HL-60 (cell line): ENCODE results near the gene PRDM12.

Source experiments
- TF ChIP-seq, protein P1 (sequence below): IDR thresholded peaks from 2 replicates; pipeline ENCODE4 v1.6.1; 2012; ENCODE audit warnings: low read depth; ENCODE audit not compliant: insufficient replicate concordance
- TF ChIP-seq, protein P2 (sequence below): IDR thresholded peaks from one replicate; pipeline ENCODE4 v1.5.1; 2011; ENCODE audit warnings: low read length, control low read depth, inconsistent platforms; ENCODE audit not compliant: insufficient read depth

DNA sequence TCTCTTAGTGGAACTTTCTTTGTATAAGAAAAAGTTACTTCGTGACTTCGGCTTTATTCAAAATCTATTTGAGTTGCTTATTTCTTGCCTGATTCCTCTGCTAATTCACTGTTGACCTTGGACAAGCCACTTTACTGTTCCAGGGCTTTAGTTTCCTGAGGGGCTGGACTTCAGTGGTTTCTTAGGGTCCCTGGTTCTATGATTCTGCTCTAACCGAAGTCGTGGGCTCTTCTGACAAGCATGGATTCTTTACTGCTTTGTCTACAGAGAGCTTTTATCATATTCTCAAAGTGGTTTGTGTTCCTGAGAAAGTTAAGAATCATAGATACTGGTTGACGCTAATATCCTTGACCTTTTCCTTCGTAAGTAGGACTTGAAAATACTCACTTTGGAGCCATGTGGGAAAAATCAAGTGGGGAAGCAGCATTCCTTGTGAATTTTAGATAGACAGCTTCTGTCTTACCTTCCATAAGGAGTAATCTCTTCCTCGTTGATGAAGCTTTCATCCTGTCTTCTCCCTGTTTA is 50.3 kb downstream of the PRDM12 start:
- TF ChIP-seq, protein P1, sequence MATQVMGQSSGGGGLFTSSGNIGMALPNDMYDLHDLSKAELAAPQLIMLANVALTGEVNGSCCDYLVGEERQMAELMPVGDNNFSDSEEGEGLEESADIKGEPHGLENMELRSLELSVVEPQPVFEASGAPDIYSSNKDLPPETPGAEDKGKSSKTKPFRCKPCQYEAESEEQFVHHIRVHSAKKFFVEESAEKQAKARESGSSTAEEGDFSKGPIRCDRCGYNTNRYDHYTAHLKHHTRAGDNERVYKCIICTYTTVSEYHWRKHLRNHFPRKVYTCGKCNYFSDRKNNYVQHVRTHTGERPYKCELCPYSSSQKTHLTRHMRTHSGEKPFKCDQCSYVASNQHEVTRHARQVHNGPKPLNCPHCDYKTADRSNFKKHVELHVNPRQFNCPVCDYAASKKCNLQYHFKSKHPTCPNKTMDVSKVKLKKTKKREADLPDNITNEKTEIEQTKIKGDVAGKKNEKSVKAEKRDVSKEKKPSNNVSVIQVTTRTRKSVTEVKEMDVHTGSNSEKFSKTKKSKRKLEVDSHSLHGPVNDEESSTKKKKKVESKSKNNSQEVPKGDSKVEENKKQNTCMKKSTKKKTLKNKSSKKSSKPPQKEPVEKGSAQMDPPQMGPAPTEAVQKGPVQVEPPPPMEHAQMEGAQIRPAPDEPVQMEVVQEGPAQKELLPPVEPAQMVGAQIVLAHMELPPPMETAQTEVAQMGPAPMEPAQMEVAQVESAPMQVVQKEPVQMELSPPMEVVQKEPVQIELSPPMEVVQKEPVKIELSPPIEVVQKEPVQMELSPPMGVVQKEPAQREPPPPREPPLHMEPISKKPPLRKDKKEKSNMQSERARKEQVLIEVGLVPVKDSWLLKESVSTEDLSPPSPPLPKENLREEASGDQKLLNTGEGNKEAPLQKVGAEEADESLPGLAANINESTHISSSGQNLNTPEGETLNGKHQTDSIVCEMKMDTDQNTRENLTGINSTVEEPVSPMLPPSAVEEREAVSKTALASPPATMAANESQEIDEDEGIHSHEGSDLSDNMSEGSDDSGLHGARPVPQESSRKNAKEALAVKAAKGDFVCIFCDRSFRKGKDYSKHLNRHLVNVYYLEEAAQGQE, result no peak
- TF ChIP-seq, protein P2, sequence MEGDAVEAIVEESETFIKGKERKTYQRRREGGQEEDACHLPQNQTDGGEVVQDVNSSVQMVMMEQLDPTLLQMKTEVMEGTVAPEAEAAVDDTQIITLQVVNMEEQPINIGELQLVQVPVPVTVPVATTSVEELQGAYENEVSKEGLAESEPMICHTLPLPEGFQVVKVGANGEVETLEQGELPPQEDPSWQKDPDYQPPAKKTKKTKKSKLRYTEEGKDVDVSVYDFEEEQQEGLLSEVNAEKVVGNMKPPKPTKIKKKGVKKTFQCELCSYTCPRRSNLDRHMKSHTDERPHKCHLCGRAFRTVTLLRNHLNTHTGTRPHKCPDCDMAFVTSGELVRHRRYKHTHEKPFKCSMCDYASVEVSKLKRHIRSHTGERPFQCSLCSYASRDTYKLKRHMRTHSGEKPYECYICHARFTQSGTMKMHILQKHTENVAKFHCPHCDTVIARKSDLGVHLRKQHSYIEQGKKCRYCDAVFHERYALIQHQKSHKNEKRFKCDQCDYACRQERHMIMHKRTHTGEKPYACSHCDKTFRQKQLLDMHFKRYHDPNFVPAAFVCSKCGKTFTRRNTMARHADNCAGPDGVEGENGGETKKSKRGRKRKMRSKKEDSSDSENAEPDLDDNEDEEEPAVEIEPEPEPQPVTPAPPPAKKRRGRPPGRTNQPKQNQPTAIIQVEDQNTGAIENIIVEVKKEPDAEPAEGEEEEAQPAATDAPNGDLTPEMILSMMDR, result no peak
